Fibroblast of skin of back (primary cell): Measurements from ENCODE around the gene CNTF.

ENCODE experiments used
- DNase-seq: peaks from one replicate; pipeline ENCODE4 v3.0.0-alpha.2; 2013

Gene CNTF

DNA sequence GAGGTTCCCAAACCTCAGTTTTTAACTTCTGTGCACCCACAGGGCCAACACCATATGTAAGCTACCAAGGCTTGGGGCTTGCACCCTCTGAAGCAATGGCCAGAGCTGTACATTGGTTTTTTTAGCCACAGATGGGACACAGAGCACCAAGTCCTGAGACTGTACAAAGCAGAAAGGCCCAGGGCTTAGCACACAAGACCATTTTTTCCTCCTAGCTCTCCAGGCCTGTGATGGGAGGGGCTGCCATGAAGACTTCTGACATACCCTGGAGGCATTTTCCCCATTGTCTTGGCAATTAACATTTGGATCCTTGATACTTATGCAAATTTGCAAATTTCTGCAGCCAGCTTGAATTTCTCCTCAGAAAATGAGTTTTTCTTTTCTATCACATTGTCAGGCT is 23.4 kb downstream of the CNTF start:
- no peak for DNase-seq

DNA sequence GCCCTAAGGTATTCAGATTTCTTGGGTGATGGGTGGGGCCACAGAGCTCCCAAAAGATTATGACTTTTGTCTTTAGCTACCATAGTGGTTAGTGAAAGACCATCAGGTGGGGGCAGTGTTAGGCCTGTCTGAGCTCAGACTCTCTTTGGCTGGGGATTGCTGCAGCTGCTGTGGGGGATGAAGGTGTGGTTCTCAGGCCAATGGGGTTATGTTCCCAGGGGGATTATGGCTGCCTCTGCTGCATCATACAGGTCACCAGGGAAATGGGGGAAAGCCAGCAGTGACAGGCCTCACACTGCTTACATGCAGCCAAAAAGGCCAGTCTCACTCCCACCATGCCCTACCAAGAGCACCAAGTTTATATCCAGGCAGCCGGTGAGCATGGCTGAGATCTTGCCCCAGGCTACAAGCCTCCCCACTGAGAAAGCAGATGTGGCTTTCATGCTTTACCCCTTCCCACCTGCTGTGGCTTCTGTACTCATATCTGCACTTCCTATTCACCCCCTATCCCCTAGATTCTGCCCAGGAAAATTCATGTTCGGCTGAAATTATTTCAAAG is 24.8 kb downstream of the CNTF start:
- DNase-seq: no peak

DNA sequence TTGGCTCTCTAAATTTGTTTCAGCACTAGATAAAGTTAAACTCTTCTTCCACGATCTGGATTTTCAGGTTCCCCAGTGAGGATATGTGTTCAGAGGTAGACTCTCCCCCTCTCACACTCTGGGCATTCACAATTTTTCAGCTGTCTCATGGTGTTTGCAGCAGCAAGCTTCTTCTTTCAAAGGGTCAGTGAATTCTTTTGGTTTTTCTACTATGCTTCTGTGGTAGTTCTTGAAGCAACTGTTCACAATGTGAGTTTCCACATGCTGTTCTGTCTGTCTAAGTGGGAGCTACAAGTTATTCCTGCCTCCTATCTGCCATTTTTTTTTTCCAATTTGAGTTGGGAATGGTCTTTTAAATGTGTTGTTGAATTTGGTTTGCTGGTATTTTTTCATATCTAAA is 25.4 kb downstream of the CNTF start:
- no peak for DNase-seq

- no peak for DNase-seq
These were observed 27.2 kb downstream of the CNTF start for GRCh38 chr11:58649623-58650022.

DNA sequence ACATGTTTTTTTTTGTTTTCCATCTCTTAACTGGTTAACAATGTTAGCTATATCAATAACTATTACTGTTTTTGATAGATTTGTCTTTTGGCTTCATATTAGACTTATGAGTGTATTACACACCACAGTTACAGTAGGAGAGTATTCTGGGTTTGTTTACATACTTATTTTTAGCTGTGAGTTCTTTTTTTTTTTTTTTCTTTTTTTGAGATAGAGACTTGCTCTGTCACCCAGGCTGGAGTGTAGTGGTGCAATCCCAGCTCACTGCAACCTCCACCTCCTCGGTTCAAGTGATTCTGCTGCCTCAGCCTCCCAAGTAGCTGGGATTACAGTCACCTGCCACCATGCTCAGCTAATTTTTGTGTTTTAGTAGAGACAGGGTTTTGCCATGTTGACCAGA is 28.0 kb downstream of the CNTF start:
- no peak for DNase-seq

DNA sequence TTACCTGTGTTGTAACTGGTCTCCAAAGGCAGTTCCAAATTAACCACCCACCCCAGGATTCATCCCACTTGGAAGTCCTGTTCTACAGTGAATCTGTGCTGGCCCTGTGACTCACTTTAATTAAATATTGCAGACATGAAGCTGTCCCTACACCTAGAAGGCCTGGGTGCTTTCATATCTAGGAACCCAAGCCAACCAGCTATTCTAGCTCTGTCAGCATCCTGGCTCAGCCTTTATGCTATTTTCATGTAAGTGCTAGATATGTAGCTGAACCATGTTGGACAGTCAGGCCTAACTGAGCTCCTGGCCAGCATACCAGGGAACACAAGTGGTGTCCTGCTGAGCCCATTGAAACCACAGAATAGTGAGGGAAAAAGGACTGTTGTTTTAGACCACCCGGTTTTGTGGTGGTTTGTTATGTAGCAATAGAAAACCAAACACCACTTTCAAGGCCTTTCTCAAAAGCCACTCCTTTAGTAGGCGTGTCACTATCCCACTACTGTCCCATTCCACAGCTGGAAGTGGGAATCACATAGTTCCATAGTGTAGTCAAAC is 30.3 kb downstream of the CNTF start:
- DNase-seq: no peak

GRCh38 chr11:58654079-58654907 is 31.8 kb downstream of the CNTF start:
- DNase-seq: peak; percentile 72

DNA sequence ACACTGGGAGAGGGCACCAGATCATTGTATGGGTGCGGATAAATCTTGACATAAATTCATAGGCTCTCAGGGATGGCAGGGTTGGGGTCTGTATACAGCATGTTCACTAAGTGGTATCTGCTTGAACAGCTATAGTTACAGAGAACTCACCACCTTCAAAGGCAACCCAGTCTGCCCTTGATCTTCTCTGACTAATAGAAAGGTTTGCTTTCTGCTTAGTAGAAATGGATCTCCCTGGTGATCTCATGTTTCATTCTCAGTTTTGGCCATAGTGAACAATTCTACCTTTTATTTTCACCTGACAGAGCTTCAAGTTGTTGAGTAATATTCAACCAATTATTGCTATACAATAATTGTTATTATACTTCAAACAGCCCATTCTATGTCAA is 32.4 kb downstream of the CNTF start:
- DNase-seq: no peak

DNA sequence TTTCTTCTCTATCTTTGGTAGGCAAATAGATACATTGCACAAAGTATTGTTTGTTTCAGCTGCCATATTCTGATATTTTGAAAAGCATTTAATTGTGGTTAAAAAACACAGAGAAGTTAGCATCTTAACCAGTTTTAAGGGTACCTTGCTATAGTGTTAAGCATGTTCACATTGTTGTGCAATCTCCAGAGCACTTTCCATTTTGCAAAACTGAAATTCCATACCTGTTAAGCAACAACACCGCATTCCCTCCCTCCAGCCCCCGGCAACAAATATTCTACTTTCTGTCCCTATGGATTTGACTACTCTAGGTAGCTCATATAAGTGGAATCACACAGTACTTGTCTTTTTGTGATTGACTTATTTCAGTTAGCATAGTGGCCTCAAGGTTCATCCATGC is 33.9 kb downstream of the CNTF start:
- no peak for DNase-seq

GRCh38 chr11:58658623-58659022 is 36.2 kb downstream of the CNTF start:
- DNase-seq: no peak

DNA sequence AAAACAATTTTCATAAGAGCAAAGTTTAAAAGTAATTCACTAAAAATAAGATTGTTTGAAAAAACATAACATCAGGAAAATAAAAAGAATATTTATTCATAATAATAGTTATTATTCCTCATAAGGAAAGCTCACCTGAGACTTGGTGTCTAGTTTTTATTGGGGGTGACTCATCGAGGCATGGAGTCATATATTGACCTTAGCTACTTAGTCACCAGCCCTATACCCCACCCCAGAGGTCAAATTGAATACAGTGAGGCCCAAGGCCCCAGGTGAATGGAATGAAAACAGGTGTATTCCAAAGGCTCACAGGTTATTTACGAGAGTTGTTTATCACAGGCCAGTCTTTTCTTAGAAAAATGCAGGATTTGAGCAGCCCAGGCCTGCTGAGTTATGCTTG is 36.9 kb downstream of the CNTF start:
- no peak for DNase-seq

- no peak for DNase-seq
These were observed 37.6 kb downstream of the CNTF start for GRCh38 chr11:58659910-58660570.

DNA sequence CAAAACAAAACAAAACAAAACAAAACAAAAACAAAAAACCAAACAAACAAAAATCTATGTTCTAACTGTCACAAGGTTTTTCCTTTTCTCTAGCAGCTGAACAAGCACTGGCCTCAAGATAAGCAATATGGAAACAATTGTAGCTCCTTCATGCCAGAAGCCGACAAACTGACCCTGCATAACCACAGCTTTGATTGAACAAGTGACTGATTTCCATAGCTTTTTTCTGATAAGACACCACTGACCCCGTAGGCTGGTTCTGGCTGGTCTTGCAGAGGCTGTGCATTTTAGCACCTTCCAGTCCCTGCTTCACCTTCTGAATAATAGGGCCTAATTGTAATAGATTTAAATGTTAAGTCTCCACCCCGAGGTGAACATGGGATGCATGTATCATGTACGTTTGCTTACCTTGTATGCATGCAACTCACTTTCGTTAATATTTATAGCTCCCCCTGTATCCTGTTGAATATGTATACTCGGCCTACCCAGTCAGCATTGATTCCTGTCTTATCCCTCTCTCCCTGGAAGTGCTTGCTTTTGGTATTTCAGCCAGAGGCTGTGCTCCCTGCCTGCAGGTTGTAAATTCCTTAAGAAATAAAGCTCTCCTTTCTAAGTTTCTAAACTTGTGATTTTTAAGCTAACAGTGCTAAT is 49.6 kb downstream of the CNTF start:
- no peak for DNase-seq

DNA sequence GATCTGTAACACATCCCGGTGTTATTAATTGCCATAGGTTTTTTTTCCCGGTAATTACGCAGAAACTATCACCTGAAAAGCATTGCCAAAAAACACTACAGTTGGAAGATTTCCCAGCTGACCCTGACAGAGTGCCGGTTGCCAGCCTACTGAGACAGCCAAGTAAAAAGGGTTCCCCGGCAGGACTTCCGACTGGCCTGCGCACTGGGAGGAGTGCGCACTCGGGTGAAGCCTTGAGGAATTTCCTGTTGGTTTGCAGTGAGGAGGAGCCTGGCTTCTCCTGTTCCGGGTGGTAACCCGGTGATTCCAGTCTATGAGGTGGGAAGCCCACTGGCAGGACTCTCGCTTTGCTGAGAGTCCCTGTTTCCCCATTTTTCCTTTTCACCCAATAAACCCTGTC is 52.1 kb downstream of the CNTF start:
- no peak for DNase-seq
